ENCODE data around the gene PRKAB2.
"Not testable (repeated sequence)": the region's sequence is repeated elsewhere in the genome, so short reads cannot be mapped to it uniquely, and the experiment has no call there.

PRKAB2 gene

DNA sequence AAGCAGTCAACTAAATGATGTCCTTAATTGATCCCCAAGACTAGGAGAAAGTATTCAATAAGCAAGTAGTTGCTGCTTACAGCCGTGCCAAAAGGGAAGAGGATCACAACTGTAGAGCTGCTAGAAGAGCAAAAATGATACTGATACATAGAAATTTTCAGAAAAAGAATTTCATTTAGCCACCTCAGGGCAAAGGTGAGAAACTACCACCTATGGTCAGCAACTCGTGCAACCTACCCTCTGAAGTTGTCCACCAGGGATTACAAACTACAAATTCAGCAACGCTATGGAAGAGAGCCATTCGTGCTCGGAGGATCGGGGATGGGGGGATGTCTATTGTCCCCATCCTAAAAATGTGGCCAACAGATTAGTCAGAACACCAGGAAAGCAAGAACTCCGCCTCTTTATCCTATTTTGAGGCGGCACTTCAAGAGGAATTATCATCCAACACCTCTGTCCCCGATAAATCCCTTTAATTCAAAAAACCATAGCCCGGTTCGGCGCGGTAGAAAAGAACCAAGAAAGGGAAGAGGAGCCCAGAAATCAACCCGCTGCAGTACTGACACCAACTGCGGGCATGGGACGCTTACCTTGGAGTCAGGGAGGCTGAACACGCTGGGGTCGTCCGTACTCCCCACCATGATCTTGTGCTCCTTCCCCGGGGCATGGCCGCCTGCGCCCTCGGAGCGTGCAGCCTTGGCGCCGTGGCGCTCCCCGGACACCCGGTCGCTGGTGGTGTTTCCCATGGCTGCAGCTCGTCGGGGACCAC, 687 bp downstream of the PRKAB2 start:
- peak; percentile 7 for DNase-seq

DNA sequence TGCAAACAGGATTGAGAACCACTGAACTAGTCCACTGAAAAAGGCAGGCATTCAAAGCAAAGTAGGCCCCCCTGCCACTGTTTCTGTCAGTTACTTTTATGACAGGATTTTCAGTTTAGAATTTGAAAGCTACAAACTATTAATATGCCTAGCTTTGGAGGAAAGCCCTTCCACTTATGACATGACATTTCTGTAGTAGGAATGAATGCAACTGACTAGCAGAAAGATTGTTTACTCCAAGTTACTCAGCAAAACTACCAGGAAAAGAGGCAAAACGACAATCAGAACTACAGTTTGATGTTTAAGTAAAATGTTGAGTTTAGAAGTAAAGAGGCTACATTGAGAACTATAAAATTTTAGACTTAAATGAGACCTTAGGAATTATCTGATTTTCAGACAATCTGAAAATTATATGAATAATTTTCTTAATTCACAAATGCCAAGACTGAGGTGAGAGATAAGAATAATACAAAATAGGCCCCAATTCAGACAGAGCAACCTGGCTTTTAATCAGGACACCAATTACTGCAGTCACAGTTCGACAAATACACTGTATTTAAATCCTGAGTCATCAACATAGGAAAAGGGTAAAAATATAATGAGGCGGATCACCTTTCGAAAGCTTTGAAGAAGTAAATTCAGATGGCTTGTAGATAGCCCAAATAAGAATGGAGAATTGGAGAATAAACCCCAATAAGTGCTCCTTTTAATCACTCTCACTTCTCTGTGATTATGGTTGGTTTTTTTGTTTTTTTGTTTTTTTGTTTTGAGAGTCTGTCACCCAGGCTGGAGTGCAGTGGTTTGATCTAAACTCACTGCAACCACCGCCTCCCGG, 2.2 kb downstream of the PRKAB2 start:
- no peak for DNase-seq

DNA sequence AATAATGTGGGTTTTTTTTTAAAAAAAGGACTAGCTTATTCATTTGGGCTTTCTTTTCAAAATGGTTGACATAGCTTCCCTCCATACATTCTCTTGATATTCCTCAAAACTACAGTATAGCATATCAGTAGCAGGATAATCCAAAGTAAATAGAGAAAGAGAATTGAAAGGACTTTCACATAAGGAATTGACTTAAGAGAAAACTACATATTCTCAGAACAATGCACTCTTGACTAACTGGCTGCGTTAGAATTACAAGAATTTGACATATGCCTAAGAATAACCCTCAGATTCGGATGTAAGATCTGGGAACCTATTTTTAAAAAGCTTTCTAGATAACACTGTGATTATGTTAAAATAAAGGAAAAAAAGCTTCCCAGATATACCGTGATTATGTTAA, 3.1 kb downstream of the PRKAB2 start:
- no peak for DNase-seq

DNA sequence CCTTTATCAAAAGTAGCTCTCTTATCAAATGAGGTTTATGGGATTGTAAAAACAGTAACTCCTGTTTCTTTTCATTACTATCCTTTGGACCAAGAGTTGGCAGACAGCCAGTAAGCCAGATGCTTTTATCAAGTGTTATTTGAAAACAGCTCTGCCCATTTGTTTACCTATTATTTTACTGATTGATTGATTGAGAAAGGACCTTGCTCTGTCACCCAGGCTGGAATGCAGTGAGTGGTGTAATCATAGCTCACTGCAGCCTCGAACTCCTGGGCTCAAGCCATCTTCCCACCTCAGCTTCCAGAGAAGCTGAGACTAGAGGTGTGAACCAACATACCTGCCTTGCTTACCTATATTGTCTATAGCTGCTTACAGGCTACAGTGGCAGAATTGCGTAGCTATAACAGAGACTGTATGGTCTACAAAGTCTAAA, 3.6 kb downstream of the PRKAB2 start:
- no peak for DNase-seq

DNA sequence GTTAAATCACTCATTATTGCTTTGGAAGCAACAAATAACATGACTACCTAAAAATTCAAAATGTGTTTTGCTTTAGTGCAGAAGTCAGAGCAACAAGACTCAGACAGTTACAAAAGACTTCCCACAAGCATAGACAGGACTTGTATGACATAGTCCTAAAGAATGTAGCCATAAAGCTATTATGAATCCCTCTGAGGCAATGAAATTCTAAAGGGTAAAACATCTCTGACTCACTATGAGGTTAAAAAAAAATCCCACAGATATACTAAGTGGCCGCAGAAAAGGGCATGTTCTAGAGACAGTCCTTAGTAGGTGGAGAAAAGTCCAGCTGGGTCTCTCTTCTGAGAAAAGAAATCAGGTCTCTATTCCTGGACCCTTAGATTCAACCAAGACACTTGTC, 4.9 kb downstream of the PRKAB2 start:
- DNase-seq, result peak; percentile 42

DNA sequence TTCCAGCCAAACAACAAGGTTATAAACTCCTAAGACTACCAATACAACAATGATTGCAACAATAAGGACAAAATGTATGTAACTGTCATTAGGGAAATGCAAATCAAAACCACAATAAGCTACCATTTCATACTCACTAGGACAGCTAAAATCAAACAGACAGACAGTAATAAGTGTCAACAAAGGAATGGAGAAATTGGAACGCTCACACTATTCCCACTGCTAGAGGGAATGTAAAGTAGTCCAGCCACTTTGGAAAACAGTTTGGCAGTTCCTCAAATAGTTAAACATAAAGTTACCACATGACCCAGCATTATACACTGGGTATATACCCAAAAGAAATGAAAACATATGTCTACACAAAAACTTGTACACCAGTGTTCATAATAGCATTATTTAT, 9.3 kb downstream of the PRKAB2 start:
- DNase-seq, result no peak

DNA sequence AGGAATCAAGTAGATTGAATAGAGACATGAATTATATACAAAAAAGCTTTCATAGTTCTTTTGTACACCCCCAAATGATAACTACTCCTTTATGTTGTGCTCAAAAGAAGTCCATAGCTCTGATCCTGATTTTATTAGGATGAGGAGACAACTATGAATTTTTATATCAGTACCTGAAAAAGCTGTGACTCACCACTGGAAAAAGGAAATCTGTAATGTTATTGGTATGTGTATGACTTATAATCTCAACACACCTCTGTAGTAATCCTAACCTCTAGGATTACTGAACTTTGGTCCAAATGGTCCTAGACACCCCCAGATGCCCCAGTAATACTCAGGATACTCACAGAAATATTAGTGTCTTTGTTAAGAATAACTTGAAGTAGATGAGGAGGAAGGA, 10.2 kb downstream of the PRKAB2 start:
- DNase-seq, result no peak

DNA sequence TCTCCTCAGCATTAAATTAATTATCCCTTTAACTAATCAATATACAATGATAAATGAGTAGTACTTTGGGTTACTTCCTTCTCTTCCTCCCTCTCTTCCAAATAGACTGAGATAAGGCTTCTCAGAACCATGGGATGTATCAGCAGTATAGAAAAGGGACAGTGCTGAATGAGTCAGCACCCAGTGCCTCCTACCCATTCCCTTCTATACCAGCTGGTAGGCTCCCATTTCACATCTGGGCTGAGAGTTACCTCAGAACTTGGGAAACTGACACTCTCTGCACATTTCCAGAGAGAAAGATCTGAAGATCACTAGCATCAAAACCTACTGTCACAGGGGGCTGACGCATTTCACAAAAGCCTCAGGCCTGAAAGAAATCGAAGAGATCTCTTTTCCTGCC, 15.2 kb downstream of the PRKAB2 start:
- peak; percentile 5 for DNase-seq

DNA sequence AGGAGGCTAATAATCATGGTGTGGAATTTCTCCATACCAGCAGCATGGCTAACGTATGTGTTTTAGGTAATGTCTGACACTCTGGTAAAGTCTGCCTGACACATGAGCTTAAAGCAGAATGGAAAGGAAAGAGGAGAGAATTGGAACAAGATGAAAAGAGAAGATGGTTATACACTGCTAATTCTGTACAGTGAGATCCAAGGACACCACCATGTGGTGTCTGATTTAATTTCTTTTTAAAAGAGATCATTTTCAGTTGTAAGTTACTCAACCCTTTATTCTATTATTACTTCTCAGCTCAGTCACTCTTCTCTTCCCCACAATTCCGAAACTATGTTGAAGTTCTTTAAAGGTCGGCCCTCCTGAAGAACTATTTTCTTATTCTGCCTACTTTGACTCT, 15.6 kb downstream of the PRKAB2 start:
- DNase-seq, result no peak

DNA sequence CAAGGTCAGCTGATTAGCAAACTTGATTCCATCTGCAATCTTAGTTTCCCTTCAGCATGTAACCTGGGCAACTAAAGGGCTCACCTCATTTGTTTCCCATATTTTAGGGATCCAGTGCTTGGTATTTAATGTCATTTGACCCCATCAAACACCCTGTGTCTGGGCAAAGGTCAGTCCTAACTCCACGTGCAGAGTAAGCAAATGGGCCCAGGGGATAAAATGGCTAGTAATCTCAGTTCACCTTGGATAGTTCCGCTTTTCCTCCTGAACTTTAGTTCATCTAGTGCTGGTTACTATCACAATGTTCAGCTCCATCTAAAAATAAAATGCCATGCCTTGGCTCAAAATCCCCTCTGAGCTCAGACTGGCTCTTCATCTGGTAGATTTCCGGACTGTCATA, 19.5 kb downstream of the PRKAB2 start:
- DNase-seq, result no peak

DNA sequence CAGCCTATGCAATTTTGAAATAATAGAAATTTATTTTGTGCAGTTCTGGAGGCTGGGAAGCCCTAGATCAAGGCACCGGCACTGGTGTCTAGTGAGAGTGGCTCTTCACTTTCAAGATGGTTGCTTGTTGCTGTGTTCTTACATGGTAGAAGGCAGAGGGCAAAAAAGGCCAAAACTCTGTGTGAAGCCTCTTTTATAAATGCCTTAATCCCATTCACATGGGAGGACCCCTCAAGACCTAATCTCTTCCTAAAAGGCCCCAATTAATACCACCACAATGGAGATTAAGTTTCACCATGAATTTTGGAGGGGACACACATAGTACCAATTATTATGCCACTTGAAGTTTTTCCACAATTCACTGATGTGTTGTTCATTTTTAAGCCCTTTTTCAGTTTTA, 21.0 kb downstream of the PRKAB2 start:
- no peak for DNase-seq

DNA sequence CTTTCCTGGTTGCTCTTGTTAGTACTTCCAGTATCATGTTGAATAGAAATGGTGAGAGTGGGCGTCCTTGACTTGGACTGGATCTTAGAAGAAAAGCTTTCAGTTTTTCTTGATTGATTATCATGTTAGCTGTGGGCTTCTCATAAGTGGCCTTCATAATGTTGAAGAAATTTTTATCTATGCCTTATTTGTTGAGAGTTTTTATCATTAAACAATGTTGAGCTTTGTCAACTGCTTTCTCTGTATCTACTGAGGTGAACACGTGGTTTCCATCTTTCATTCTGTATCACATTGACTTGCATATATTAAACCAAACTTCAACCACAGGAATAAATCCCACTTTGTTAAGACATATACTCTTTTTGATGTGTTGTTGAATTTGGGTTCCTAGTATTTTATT, 29.4 kb downstream of the PRKAB2 start:
- DNase-seq, result no peak

DNA sequence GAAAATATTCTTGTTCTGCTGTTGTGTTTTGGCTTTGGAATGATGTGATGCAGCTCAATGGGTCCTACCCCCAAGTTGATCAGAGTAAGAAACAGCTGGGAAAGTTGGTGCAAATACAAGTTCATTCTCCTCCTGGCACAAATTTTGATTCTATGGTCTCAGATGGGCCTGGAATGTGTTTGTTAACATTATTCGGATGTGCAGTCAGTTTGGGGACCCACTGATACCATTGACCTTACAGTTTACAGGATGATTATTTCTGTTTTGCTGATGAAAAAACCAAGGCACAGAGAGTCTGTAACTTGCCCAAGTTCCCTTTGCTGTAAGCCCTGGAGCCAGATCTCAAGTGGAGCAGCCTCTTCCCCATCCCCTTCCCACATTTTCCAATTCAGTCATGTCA, 41.5 kb downstream of the PRKAB2 start:
- DNase-seq, result not testable (repeated sequence)

DNA sequence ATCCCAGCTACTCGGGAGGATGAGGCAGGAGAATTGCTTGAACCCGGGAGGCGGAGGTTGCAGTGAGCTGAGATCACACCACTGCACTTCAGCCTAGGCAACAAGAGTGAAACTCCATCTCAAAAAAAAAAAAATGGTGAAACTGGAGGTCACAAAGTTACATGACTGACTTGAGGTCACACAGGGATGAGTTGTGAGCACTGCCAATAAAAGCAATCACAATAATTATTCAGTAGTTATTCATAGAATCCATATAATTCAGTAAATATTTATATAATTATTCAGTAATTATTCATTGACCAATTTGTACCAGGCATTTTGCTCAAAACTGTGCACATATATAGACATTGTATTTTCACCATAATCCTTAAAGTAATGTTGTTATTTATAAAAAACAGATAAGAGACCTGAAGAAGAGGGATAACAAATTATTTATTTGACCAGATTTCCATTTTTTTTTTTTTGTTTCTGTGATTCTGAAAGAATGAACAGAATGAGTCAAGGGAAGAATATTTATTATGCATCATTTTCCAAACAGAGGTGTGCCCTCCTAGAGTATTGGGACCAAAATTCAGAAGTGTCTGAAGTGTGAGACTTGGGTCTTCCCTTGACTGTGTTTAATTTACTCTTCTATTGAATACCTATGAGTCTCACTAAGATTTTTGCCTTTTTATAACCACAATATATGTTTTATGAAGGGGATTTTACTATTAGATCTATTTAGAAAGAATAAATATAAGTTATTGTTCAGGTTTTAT, 43.0 kb downstream of the PRKAB2 start:
- DNase-seq, result no peak

DNA sequence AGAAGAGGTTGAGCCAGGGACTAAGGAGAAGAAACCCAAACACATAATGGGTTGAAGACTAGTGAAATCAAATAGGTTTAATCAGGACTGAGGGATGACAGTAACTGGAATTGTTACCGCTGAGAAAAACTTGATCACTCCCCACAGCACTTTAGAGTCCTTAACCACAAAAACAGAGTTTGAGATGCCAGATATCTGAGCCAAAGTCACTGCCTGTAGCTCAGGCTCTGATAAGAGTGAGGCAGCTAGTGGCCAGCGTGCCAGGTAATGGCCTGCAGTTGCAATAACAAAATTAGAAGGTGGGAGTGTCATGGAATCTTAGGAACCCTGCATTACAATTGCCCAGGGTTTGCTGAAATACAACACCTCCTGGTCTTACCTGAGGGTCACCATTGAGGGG, 48.0 kb downstream of the PRKAB2 start:
- DNase-seq, result no peak

DNA sequence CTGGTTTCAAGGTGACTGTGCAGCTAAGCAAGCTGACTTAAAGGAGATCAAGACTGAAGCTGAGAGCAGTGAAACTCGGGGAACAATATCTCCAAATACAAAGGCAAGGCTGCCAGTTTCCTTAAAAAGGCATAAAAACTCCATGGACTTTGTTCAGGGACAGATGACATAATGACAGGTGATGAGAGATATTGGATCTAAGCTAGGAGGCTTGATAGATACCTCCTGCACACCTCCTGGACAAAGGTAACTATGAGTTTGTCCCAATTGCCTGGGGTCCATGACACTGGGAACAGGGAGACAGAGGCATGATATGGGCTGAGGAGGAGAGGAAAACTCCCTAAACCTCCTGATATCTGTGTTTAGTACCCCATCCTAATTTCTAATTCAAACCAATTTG, 55.2 kb downstream of the PRKAB2 start:
- DNase-seq, result no peak

DNA sequence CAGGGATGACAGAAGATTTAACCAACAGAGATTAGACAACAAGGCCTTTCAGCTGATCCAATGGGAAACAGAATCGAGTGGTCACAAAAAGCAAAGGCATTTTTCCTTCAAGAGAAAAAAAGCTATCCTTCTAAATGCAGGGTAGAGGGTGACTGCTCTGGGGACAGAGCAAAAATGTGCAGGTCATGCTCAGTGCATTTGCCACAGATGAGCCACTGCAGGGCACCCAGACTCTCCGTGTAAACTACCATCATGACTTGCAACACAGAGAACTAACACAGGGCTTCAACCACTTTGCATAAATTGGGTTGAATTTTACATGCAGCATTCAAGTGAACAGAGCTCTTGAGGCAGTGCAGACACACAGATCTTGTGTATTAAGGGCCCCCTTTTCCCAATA, 56.8 kb downstream of the PRKAB2 start:
- DNase-seq, result no peak

DNA sequence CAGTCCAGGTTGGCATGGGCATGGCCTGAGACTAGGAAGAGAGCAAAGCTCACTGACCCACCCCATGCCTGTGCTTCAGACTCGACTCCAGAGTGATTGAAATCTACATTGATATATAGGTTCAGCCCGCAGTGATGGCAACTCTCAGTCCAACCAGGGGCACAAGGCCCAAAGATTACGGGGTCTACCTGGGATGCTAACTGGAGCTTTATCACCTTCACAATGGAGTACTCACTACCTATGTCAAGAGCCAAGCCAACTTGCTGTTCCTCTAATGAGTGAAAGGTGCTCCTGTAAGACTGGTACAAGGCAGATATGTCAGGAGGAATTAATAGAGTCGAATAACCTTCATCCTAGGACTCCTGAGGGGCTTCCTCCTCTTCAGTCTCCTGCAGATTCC, 57.2 kb downstream of the PRKAB2 start:
- DNase-seq, result not testable (repeated sequence)

DNA sequence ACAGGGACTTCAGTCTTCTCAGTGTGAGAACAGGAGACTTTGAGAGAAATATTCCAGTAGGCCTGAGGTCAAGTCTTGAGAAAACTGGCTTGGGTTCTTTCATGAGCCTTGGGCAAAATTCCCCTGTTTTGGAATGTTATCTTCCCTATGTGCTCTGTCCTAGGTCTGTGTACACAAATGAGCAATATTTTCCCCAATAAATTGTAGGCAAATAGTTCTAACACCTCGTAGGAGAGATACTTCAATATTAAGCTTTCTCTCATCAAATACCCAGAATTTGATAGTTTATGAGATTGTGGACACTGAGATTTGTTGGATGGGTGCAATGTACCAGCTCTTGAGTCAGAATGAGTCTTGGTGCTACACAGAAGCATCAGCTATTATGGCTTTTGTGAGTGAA, 57.9 kb downstream of the PRKAB2 start:
- not testable (repeated sequence) for DNase-seq

DNA sequence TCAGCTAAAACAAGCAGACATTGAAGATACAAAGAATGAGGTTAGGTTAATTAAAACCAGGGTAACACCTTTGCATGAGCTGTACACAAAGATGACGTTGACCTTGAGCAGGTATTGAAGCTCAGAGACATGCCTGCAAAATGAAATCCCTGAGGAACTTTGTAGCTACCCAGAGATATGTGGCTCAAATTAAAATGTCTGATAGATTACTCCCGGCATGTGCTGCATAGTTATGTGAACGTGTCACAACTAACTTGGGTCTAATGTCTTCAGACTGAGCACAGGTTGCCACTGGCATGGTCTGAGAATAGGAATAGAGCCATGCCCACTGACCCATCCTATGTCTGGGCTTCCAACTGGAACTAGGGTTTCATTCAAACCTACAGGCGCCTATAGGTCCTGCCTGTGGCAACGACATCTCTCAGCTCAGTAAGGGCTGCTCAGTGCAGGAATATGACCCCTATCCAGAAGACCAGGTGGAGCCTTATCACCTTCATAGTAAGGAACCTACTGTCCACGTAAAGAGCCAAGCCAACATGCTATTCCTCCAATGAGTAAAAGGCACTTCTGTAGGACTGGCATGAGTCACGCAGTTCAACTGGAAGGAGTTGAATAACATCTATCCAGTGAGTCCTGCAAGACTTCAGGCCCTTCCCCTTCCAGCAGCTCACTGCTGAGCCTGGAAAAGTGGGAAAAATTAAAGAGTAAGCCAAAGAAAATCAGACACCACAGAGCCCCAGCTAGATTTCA, 60.7 kb downstream of the PRKAB2 start:
- no peak for DNase-seq

DNA sequence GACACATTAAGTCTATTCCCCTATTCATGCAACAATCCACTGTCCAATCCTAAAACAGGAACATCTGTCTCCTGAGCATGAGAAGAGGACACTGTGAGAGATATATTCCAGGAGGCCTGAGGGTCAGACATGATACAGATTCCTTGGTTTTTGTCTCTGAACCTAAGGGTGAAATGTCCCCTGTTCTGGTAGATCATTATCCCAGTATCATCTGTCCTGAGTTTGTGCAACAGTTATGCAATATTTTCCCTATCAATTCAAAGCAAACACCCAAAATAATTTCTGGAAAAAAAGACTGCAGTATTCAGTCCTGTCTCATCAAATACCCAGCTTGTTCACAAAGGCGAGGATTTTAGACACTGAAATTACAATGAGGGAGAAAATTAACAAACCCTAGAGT, 61.4 kb downstream of the PRKAB2 start:
- no peak for DNase-seq

DNA sequence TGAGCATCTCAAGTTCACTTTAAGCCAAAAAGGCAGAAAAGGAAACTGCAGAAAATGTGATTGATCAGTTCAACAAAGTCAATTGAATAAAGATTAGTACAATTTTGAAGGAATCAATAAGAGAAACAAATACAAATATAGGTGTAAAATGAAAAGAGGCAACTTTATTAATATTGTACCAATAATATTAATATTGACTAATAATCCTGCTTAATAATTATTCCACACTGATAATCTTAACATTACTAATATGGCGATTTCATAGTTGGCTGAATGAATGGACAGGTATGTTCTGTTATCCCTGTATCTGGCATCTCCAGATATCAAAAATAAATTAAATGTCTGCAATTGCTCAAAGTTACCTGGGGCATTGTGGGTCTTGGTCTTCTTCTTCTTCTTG, 61.8 kb downstream of the PRKAB2 start:
- DNase-seq, result no peak

DNA sequence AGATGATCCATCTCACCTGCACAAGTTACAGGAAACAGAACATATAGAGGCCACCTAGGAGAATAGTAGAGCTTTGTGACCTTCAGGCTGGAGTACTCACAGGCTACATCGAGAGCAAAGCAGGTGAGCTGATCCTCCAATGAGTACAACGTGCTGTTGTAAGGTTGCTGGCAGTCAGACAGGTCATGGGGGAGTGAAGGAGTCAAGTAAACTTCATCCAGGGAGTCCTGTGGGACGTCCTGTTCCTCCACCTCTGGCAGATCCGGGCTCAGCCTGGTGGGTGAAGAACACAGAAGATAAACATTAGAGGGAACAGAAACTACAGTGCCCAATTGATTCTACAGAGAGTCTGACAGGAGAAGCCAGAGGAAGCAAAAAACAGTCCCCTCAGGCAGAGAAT, 62.5 kb downstream of the PRKAB2 start:
- DNase-seq, result no peak

All from suppressor macrophage treated with lipopolysaccharide for 4 hours (primary cell).